ENCODE measurements around the gene CIB4.

Gene CIB4

DNA sequence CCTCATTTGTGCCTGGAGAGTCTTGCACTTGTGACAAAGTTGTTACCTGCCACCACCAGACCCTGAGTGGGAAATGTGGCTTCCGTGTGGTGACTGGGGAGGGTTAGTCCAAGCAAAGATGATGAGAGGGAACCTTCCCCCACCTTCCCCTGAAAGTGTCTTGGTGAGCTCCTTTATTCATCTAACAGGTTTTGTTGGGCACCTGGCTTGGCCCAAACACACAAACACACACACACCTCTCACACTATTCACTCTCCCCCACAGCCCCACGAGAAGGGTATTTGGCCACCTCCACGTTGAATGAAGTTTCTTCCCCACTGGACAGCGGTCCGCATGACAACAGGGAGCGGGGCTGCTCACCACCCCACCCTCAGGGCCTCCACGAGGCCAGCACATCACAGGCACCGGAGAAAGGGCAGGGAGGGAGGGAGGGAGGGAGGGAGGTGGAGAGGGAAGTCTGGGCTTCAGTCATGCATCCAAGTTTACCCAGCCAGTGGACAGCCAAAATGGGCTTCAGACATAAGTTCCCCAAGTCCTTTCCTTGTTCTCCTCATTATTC, 1.4 kb downstream of the CIB4 start:
- DNase-seq: no peak

DNA sequence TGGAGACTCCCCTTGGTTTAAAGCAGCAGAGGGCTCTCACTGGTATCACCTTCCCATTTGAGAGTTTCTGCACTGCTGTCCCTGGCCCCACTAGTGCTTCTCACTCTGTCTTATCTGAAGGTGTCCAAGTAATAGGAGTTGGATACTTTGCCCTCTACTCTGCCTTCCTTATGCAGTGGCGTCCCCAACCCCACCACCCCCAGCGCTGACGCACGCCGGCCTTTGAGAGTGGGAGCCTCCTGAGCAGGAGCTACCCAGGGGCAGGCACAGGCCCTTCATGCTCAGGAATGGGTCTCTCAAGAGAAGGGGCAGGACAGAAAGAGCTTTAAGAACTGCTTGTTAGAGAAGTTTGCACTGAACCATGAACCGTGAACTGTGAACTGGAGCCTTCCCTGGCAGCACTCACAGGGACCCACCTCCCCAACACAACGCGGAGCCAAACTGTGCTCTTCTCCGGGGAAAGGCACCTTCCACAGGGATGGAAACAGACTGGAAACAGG, 3.3 kb downstream of the CIB4 start:
- DNase-seq: no peak

DNA sequence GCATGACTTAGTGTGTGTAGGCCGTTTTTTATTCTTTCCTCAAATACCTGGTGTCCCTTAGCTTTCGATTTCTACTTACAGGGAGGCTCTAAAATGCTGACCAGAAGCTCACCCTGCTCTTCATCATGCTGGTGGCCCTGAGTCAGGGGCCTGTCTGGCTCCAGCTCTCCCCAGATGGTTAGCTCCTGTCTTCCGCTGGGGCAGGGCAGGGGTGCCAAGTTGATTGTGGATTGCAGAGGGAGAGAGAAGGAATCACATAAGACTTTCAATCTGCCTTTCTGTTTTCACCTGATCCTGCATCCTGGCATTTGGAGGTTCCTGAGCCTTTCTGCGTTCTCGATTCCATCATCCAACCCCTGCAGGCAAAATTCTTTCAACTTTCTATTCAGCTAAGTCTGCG, 4.2 kb downstream of the CIB4 start:
- DNase-seq: no peak

GRCh38 chr2:26635401-26635800, 5.8 kb downstream of the CIB4 start:
- DNase-seq: no peak

DNA sequence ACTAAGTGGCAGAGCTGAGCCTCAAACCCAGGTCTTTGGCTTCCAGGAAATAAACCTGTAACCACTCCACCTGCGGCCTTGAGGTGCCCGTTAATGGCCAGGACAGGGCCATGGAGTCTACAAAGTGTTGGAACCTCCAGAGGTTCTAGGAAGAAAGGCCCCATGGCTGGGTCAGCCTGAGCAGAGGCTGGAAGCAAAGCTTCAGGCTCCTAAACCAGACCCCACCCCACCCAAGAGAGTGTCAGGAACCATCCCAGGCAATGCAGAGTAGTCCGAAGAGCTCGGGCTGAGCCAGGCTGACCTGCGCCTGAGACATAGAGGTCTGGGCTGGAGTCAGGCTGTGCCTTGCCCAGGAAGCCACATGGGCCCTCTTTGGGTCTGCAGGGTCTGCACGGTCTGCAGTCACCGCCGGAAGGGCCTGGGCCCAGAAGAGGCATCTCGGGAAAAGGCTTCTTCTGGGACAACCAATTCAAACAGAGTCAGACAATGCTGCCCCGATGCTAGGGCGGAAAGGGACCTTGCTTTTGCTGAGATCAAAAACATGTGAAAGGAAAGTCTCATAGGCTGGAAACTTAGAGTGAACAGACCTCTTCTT, 6.4 kb downstream of the CIB4 start:
- no peak for DNase-seq

- DNase-seq: no peak
These were observed 7.1 kb downstream of the CIB4 start for GRCh38 chr2:26633993-26634595.

GRCh38 chr2:26633351-26633945, 7.7 kb downstream of the CIB4 start:
- DNase-seq: no peak

GRCh38 chr2:26632624-26633185, 8.5 kb downstream of the CIB4 start:
- no peak for DNase-seq

GRCh38 chr2:26631401-26632170, 9.6 kb downstream of the CIB4 start:
- DNase-seq: no peak

DNA sequence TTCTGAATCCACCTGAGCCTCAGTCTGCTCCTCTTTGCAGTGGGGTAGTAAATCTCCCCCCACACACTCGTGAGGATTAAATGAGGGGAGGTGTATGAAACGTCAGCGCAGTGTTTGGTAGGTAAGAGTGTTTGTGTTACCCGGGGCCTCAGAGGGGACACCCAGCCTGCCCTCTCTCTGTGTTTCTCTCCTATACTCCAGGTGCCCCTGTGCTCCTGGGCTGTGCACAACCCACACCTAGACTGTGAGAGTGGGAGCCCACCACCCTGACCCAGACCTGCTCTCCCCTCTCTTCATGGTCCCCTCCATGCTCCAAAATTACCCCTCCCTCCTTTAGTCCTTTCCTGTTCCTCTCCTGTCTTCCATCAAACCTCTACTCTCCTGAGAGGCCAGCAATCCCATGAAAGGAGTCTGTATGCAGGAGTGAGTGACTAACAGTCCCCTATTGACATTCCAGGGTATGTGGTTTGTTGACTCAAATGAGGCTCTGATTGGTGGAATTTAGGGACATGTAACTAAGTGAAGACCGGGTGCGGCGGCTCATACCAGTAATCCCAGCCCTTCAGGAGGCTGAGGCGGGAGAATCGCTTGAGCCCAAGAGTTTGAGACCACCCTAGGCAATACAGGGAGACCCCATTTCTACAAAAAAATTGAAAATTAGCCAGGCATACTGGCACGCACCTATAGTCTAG, 10.4 kb downstream of the CIB4 start:
- DNase-seq: no peak

GRCh38 chr2:26630235-26630634, 10.9 kb downstream of the CIB4 start:
- DNase-seq: no peak

DNA sequence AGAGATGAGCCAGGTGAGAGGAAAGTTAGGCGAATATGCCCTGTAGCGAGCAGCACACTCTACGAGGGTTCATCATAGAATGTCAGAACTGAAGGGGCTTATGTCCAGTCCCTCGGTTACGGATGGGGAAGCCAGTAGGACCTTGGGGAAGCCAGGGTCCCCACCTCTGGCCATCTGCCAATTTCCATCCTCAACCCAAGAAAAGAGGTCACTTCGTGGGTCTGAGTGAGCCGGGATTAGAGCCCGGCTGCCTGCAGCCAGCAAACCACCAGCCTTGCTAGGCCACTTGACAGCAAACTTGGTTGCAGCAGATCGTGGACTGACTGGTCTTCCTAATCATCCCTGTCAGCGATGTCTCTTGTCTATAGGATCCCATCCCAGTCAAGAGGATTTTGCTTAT, 11.4 kb downstream of the CIB4 start:
- DNase-seq: no peak

GRCh38 chr2:26629346-26629630, 11.9 kb downstream of the CIB4 start:
- no peak for DNase-seq

DNA sequence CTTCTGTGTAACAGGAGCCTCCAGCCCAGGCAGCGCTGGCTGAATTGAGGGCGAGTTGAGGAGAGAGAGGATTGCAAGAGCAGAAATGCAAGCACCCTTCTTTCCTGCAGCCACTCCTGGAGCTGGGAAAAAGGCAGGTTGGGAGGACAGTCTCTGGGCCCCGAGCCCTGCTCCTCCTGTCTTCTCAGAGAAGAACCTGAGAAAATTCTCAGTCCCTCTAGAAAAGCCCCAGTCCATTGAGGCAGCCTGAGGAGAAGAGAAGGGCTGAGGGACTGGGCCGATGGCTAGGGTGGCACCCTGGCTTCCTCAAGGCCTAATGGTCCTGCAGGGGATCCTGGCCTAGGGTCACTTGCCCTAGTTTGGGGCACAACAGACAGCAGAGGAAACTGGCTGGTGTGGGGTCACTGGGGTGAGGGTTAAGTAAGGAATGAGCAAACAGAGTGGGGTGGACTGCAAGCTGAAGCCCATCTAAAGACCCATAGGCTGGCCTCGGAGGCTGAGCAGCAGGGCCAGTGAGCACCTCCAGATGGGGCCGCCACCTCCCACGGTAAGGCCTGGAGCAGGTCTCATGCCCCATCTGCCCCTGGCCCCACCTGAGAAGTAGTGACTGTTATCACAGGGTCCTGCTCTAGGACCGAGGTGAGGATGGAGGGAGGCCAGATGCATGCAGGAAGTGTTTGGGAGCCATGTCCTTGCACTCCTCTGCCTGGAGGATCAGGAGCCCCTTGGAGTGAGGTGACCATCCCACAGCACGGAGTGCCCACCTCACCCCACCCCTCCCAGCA, 12.4 kb downstream of the CIB4 start:
- DNase-seq: no peak

DNA sequence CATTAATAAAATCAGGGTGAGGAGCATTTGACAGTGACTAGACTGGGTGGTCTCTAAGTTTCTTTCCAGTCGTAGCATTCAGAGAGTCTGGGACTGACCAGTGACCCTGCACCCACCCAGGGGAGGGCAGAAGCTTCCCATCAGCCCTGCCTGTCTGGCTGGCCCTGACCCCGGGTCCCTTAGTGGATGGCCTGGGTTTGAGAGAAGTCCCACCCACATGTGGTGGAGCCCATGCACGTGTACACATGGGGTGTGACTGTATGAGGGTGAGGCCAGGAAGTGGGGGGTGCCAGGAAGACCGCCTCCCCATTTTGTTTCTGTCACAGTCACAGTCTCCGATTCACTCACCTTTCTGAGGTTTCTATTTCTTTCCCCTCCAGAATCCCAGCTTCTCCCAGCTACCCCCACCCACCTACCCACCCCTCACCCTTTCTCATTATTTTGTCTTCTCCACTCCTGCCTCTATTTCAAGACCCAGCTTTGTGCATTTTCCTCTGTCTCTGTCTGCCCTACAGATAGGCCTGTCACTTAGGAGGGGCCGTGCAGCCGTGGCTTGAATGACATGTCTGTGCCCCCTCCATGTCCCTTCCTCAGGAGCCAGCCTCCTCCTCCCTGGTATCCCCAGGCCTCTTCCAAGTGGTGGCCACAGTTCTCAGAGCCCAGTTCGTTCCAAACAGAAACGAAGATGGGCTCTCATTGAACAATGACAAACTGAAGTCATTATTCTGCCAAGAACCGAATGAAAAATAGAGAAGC, 13.6 kb downstream of the CIB4 start:
- DNase-seq: no peak

- DNase-seq: no peak
These were observed 14.6 kb downstream of the CIB4 start for GRCh38 chr2:26626606-26627005.

DNA sequence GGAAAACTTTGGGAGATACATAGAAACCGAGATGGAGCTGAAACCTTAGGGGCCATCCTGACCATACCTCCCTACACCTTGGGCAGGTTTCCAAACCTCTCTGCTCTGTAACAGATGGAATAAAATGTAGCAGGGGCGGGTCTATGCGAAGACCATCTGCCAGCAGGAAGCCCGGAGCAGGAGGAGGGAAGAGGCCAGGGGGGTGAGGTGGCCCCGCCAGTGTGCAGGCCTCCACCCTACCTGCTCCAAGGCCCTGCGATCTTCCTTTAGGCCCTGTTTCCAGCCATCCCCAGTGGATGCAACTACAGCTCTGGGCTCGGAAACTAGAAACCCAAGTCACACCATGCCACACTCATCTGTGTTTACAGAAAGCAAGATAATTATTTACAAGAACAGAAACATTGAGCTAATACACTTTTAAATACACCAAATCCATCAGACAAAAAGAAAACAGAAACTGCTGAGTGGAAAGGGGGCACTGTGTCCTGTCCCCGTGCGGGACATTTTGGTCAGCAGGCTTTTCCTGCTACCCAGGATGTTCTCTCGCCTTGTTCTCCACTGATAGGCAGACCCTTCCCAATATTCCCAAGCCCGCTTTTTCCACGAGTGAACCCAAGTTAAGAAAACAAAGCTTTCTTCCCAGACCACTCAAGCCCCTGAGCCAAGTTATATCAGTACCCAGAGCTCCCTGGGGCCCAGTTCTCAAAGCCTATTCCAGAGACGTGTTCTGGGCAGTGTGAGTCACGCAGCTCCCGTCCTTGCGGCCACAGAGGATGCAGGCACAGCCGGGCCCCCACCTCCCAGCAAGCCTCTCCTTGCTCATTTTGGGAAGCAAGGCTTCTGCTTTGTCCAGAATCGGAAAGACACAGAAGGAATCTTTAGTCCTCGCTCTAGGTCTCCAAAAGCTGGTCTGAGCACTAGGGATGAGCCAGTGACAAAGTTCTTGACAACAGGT, 17.3 kb downstream of the CIB4 start:
- DNase-seq: no peak

DNA sequence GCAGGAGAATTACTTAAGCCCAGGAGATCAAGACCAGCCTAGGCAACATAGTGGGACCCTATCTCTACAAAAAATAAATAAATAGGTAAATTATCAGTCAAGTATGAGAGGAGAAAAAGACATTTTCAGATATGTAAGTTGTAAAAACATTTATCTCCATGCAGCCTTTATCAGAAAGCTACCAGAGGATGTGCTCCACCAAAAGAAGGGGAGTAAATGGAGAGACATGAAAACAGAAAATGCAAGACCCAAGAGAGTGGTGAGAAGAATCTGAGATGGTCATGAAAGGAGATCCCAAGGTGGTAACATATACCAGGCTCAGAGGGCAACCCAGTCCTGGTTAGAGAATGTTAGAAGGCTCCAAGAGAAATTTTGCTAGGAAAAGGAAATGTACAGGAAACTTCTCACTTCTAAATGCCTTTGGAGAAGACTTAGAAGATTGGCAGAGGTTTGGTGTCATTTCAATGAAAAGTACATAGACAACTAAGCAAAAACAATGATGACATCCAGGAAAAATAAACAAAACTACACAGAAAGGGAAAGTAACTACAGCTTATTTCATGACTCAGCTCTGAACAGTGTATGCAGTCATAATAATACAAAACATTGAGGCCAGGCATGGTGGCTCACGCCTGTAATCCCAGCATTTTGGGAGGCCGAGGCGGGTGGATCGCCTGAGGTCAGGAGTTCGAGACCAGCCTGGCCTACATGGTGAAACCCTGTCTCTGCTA, 19.5 kb downstream of the CIB4 start:
- DNase-seq: no peak

- DNase-seq: no peak
These were observed 21.0 kb downstream of the CIB4 start for GRCh38 chr2:26620031-26620605.

Data from activated CD4-positive, alpha-beta T cell treated with anti-CD3 and anti-CD28 coated beads for 1 hour (primary cell).